Endothelial cell of umbilical vein (primary cell): ENCODE results near the gene LUC7L2. TPM values are rescaled to one million over a fixed set of nuclear protein-coding genes. Genes with fewer than 3 reads are reported as not detected.
A peak's percentile ranks its signal among the peaks of the same experiment; 100 is the strongest.

ENCODE experiments used
- BruUV-seq: library from RNA; stranded (reverse); fragments of 400-500 nt; replicated peaks from 2 replicates; lab custom pipeline; 2021; lab: Mats Ljungman, UMichigan
- CTCF ChIA-PET: fragments of 300-600, 350-600 bp; sonication (Branson Sonifier 250); formaldehyde crosslinking; loops from one replicate; lab custom pipeline; 2021; ENCODE audit warnings: antibody characterized with exemption, inconsistent platforms; lab: Charles Lee
- POLR2A ChIA-PET: fragments of 300-600, 350-600 bp; sonication (Branson Sonifier 250); formaldehyde crosslinking; loops from one replicate; lab custom pipeline; 2021; ENCODE audit warnings: antibody characterized with exemption, inconsistent platforms; lab: Charles Lee
- DNase-seq: peaks from one replicate; pipeline ENCODE4 v3.0.0-alpha.2; 2011; ENCODE audit warnings: low read depth, low spot score
- FAIRE-seq: peaks from 2 replicates; lab custom pipeline; 2011; peaks lifted over from hg19 to GRCh38; lab: Jason Lieb, UNC
- H2AFZ ChIP-seq: 2 replicates; pipeline ENCODE4 v1.6.0; 2012; ENCODE audit warnings: low read depth, low read length, control low read depth, inconsistent platforms
- H3K27ac ChIP-seq: 2 replicates; pipeline ENCODE4 v1.5.1; 2011; ENCODE audit warnings: low read depth, mild to moderate bottlenecking, control low read depth, low read length, moderate library complexity; ENCODE audit not compliant: insufficient read depth
- H3K27me3 ChIP-seq, 2 experiments: 2 replicates each; pipeline versions ENCODE4 v1.6.0 to v1.6.1; 2011; ENCODE audit warnings: low read length in 2 of 2, mixed read lengths in 1 of 2; ENCODE audit not compliant: control insufficient read depth in 2 of 2, insufficient read depth in 2 of 2
- H3K36me3 ChIP-seq, 2 experiments: 2 replicates in 1 of 2; 3 replicates in 1 of 2; pipeline ENCODE4 v1.5.1; 2011; ENCODE audit warnings: low read length in 2 of 2, mild to moderate bottlenecking in 1 of 2, moderate library complexity in 1 of 2; ENCODE audit not compliant: control insufficient read depth in 2 of 2, insufficient read depth in 2 of 2; ENCODE audit errors: extremely low read depth in 1 of 2
- H3K4me1 ChIP-seq: 3 replicates; pipeline ENCODE4 v1.5.1; 2011; ENCODE audit warnings: mild to moderate bottlenecking, low read length; ENCODE audit not compliant: control insufficient read depth, insufficient read depth; ENCODE audit errors: extremely low read depth
- H3K4me2 ChIP-seq: 2 replicates; pipeline ENCODE4 v1.6.1; 2011; ENCODE audit warnings: low read length, control low read depth, mixed read lengths; ENCODE audit not compliant: insufficient read depth
- H3K4me3 ChIP-seq, 3 experiments: fragments of 200-600 bp in 1 of 3; sonication (generic), shearing (Covaris generic) in 1 of 3; replicated peaks in 1 of 3; 2 replicates each; pipeline ENCODE4 v1.5.1; 2011 to 2016; ENCODE audit warnings: control low read depth in 3 of 3, low read length in 3 of 3, mild to moderate bottlenecking in 2 of 3, inconsistent platforms in 1 of 3, low read depth in 1 of 3, moderate library complexity in 1 of 3; ENCODE audit not compliant: insufficient read depth in 1 of 3
- H3K79me2 ChIP-seq: 2 replicates; pipeline ENCODE4 v1.6.0; 2012; ENCODE audit warnings: low read length, inconsistent platforms; ENCODE audit not compliant: control insufficient read depth, insufficient read depth
- H3K9ac ChIP-seq: replicated peaks from 2 replicates; pipeline ENCODE3; 2011; ENCODE audit warnings: low read length, control low read depth; ENCODE audit not compliant: insufficient read depth; ENCODE audit errors: extremely low read depth
- H3K9me1 ChIP-seq: replicated peaks from 3 replicates; pipeline ENCODE4 v1.6.0; 2011; ENCODE audit warnings: mild to moderate bottlenecking, low read length; ENCODE audit not compliant: control insufficient read depth, insufficient read depth; ENCODE audit errors: extremely low read depth
- H3K9me3 ChIP-seq: replicated peaks from 2 replicates; pipeline ENCODE4 v1.5.1; 2012; ENCODE audit warnings: low read length, inconsistent platforms; ENCODE audit not compliant: control insufficient read depth, insufficient read depth
- H4K20me1 ChIP-seq: replicated peaks from 2 replicates; pipeline ENCODE3; 2011; ENCODE audit warnings: mild to moderate bottlenecking, low read length; ENCODE audit not compliant: control insufficient read depth, insufficient read depth; ENCODE audit errors: extremely low read depth
- CTCF ChIP-seq, 2 donors: IDR thresholded peaks; 1 replicate in 1 of 2; 2 replicates in 1 of 2; pipeline ENCODE4 v1.5.1; 2011; ENCODE audit warnings: low read length in 2 of 2, mild to moderate bottlenecking in 2 of 2, moderate library complexity in 2 of 2, control low read depth in 1 of 2, inconsistent platforms in 1 of 2, low read depth in 1 of 2; ENCODE audit not compliant: insufficient read depth in 1 of 2; ENCODE audit errors: extremely low read depth in 1 of 2
- FOS ChIP-seq: IDR thresholded peaks from 2 replicates; pipeline ENCODE4 v1.6.1; 2011; ENCODE audit warnings: mild to moderate bottlenecking, low read length, moderate library complexity, borderline replicate concordance; ENCODE audit not compliant: insufficient read depth
- GATA2 ChIP-seq: IDR thresholded peaks from 2 replicates; pipeline ENCODE4 v1.7.0; 2011; ENCODE audit warnings: low read depth, mild to moderate bottlenecking, moderate library complexity, mixed read lengths, low read length; ENCODE audit not compliant: insufficient read length, insufficient read depth
- JUN ChIP-seq: IDR thresholded peaks from 2 replicates; pipeline ENCODE4 v1.6.1; 2011; ENCODE audit warnings: borderline replicate concordance, low read depth; ENCODE audit not compliant: insufficient read length, insufficient read depth
- MYC ChIP-seq: IDR thresholded peaks from one replicate; pipeline ENCODE4 v1.6.1; 2011; ENCODE audit warnings: mild to moderate bottlenecking, low read depth, low read length
- POLR2A ChIP-seq: IDR thresholded peaks from 2 replicates; pipeline ENCODE4 v1.6.1; 2012; ENCODE audit warnings: low read depth, mild to moderate bottlenecking, control low read depth, low read length
- POLR2AphosphoS5 ChIP-seq: IDR thresholded peaks from 2 replicates; pipeline ENCODE4 v1.6.1; 2012; ENCODE audit warnings: low read depth, mild to moderate bottlenecking, control low read depth, low read length, moderate library complexity; ENCODE audit not compliant: insufficient read depth
- dilution Hi-C: fragments of 300-500 bp; cut with MboI; formaldehyde crosslinking; loops from one replicate; pipeline ENCODE4 v1.15.0; 2019; ENCODE audit warnings: low sequenced_read_pairs; ENCODE audit not compliant: extremely low pct_ligation_motif_present
- intact Hi-C: fragments of 100-400 bp; cut with micrococcal nuclease; formaldehyde crosslinking; loops from one replicate; pipeline ENCODE4 v1.10.0; 2022
- polyA plus RNA-seq, 4 experiments: library from polyadenylated mRNA; depleted of rRNA in 3 of 4; stranded (reverse) in 3 of 4; unstranded in 1 of 4; fragments of >200 nt; gene quantifications; 2 replicates each; pipeline versions ENCODE4 v1.2.1 to v1.2.3, GENCODE V29; 2011 to 2012; ENCODE audit warnings: missing spikeins in 1 of 4
- total RNA-seq: library from RNA; stranded (reverse); gene quantifications from 2 replicates; pipeline ENCODE4 v1.2.3, GENCODE V29; 2021

LUC7L2 gene
- total and polyA plus RNA-seq, 2 donors (not counting 3 experiments of a cell fraction or from before 2014, with no cell fraction given), result 28.0 to 85.8 TPM

- H4K20me1 ChIP-seq, result no peaks in the 10 kb centered on the region
- H3K27ac ChIP-seq, result peak overlapping the region; percentile 93
- H3K27me3 ChIP-seq, result no peaks in the 10 kb centered on the region
- CTCF ChIA-PET, result interaction anchor here (0.7 to 1.7 kb wide), 7 partner anchors 14 to 266 kb away, joined by 3 to 15 read pairs (median 5); partner anchors contain the start of gene LUC7L2
- H3K79me2 ChIP-seq, result peaks cover 18% of the 10 kb centered on the region
- H3K4me3 ChIP-seq, result peak overlapping the region; percentile 49 to 97 (median 71)
- BruUV-seq, result no TSS peak
- intact Hi-C loops, result loop anchor here (1.0 to 5.0 kb wide), 6 partner anchors 19 to 323 kb away; partner anchors contain the start of genes LUC7L2, UBN2, ZC3HAV1 and ZC3HAV1L
- peaks cover 5% of the 10 kb centered on the region for H3K4me1 ChIP-seq
- POLR2A ChIA-PET, result interaction anchor here (1.6 kb wide), 1 partner anchor 19 kb away, joined by 5 read pairs; the partner anchor contains the start of gene LUC7L2
- H3K9ac ChIP-seq, result peak overlapping the region; percentile 97
- TF ChIP-seq JUN (no peak), POLR2A (peak; percentile 20)
- no peak for DNase-seq
- peak overlapping the region; percentile 76 for H2AFZ ChIP-seq
- no peaks in the 10 kb centered on the region for H3K9me1 ChIP-seq
- H3K36me3 ChIP-seq, result peaks cover 0 to 3% of the 10 kb centered on the region in 2 experiments
- no peak for FAIRE-seq
- dilution Hi-C loops, result no loop called here
- H3K9me3 ChIP-seq, result no peaks in the 10 kb centered on the region
- H3K4me2 ChIP-seq, result peak overlapping the region; percentile 81
These were observed 19.0 kb upstream of the LUC7L2 start for GRCh38 chr7:139340808-139341057.

- TF ChIP-seq CTCF (IDR thresholded peaks at IDR 0.05; ENCODE audit: extremely low read depth in 1 of 2, insufficient read depth in 1 of 2, low read depth in 1 of 2, low read length in 2 of 2) (peak in 1 of 2 donors; percentile 27), POLR2A (no peak), JUN (no peak), POLR2AphosphoS5 (peak; percentile 39), MYC (no peak), FOS (no peak), GATA2 (no peak)
- Histone ChIP-seq H3K4me1 (peaks cover 5% of the 10 kb centered on the region), H3K9me1 (no peaks in the 10 kb centered on the region), H3K9me3 (no peaks in the 10 kb centered on the region), H3K9ac (peak within 1 kb of the TSS; percentile 97), H3K79me2 (peaks cover 18% of the 10 kb centered on the region), H3K27me3 (no peaks in the 10 kb centered on the region), H3K4me3 (peak within 1 kb of the TSS; percentile 49 to 97 (median 71)), H3K4me2 (peak within 1 kb of the TSS; percentile 81), H3K27ac (peak within 1 kb of the TSS; percentile 93), H3K36me3 (peaks cover 0 to 4% of the 10 kb centered on the region in 2 experiments), H4K20me1 (no peaks in the 10 kb centered on the region), H2AFZ (peak within 1 kb of the TSS; percentile 76)
- FAIRE-seq (no peak), DNase-seq (peak; percentile 94)
- CTCF ChIA-PET, result no interaction called here
- dilution Hi-C loops (no loop called here), intact Hi-C loops (loop anchor here (5.0 kb wide), 1 partner anchor 304 kb away; the partner anchor contains the start of gene ZC3HAV1L)
- TSS peak; percentile 92 for BruUV-seq
- POLR2A ChIA-PET, result interaction anchor here (1.6 kb wide), 1 partner anchor 18 kb away, joined by 5 read pairs; the partner anchor contains the start of gene LUC7L2
These were observed 18.5 kb upstream of the LUC7L2 start, which contains the start of gene FMC1 for GRCh38 chr7:139341058-139341775. TSS of gene FMC1 (plus strand) at chr7:139341337. CDS start at chr7:139341385, 48 bp downstream.
